Right lobe of liver (tissue), 6 donors: ENCODE measurements around the gene CDKAL1. TPM values are rescaled to one million over a fixed set of nuclear protein-coding genes. Genes with fewer than 3 reads are reported as not detected.
"Not testable (repeated sequence)": the region's sequence is repeated elsewhere in the genome, so short reads cannot be mapped to it uniquely, and the experiment has no call there.

Source experiments
- ATAC-seq, 4 donors: fragments of 200-7000 bp; cut with Tn5 transposase; one replicate each; pipeline ENCODE4 v1.9.1; 2020; ENCODE audit warnings: mild to moderate bottlenecking in 4 of 4, moderate library complexity in 4 of 4
- DNase-seq, 3 donors: peaks; one replicate each; pipeline ENCODE4 v3.0.0-alpha.2; 2020
- H3K27ac ChIP-seq, 3 donors: fragments of 200-600 bp; one replicate each; pipeline ENCODE4 v1.8.0; 2022
- H3K27me3 ChIP-seq, 2 donors: fragments of 200-600 bp; one replicate each; pipeline ENCODE4 v1.8.0; 2022
- H3K36me3 ChIP-seq, 4 donors: fragments of 200-600 bp; sonication (generic) in 1 of 4; one replicate each; pipeline versions ENCODE4 v1.5.1 to v1.8.0; 2017 to 2022; ENCODE audit warnings: control low read depth in 1 of 4
- H3K4me1 ChIP-seq, 4 donors: fragments of 200-600 bp; sonication (generic) in 1 of 4; one replicate each; pipeline versions ENCODE4 v1.5.1 to v1.8.0; 2017 to 2022; ENCODE audit warnings: control low read depth in 1 of 4
- H3K4me3 ChIP-seq, 3 donors: fragments of 200-600 bp; one replicate each; pipeline ENCODE4 v1.8.0; 2022
- H3K9me3 ChIP-seq, 4 donors: fragments of 200-600 bp; sonication (generic) in 1 of 4; one replicate each; pipeline versions ENCODE4 v1.5.1 to v1.8.0; 2017 to 2022; ENCODE audit warnings: control low read depth in 1 of 4
- CTCF ChIP-seq, 4 donors: fragments of 200-600 bp in 3 of 4; fragments of 450-650 bp in 1 of 4; IDR thresholded peaks; one replicate each; pipeline versions ENCODE4 v1.5.1 to v1.8.0; 2016 to 2022; ENCODE audit warnings: antibody characterized with exemption in 4 of 4, mild to moderate bottlenecking in 2 of 4
- POLR2A ChIP-seq: fragments of 450-650 bp; IDR thresholded peaks from one replicate; pipeline ENCODE4 v1.6.1; 2017; ENCODE audit warnings: antibody characterized with exemption, mild to moderate bottlenecking
- WGBS: methylation state at CpG from one replicate; pipeline ENCODE4 v1.1.6; 2018; ENCODE audit warnings: low coverage, low lambda C conversion rate; ENCODE audit not compliant: insufficient coverage; ENCODE audit errors: missing lambda C conversion rate; 5-methylcytosine and 5-hydroxymethylcytosine counted together
- intact Hi-C, 2 donors: fragments of 100-400 bp; cut with DNase I; formaldehyde crosslinking; loops; one replicate each; pipeline versions ENCODE4 v1.11.2 to v1.14.1; 2022
- total RNA-seq, 6 experiments: library from RNA; depleted of rRNA in 2 of 6; stranded (reverse); fragments of >200 nt in 2 of 6; fragmentation: NEBNext Ultra II Directional in 3 of 6; extraction: Animal tissue kit (Norgen Biotek cat#: 25700) in 3 of 6; gene quantifications; one replicate each; pipeline versions ENCODE4 v1.1.0 to v1.2.4, GENCODE V29; 2016 to 2023
- donor health status: DM: no; HTN: yes; CAD: no.
- donor health status: DM: no; HTN: no; CAD: no.
- donor health status: DM: no; HTN: no; CAD: no.
- donor health status: DM: no; HTN: yes; CAD: no.
- donor health status: DM: no; HTN: yes; CAD: no.

The CDKAL1 gene
- total RNA-seq, 6 experiments from 2014 or later: 4.5 to 7.0 (median 6.2) TPM

GRCh38 chr6:20647585-20647984 lies 113.3 kb downstream of the CDKAL1 start:
- Histone ChIP-seq H3K36me3 (no peaks in the 10 kb centered on the region), H3K27me3 (no peaks in the 10 kb centered on the region), H3K4me1 (no peaks in the 10 kb centered on the region), H3K27ac (no peak overlapping the region), H3K4me3 (no peak overlapping the region), H3K9me3 (no peaks in the 10 kb centered on the region)
- ATAC-seq (no peak), DNase-seq (no peak)
- WGBS: 100% methylated on average over 1 of the region's 1 CpG
- intact Hi-C loops: no loop called here
- TF ChIP-seq POLR2A (no peak), CTCF (IDR thresholded peaks at IDR 0.05) (no peak)

GRCh38 chr6:20649696-20650470 lies 115.6 kb downstream of the CDKAL1 start:
- H3K4me3 ChIP-seq, DNase-seq, H3K27me3 ChIP-seq, ATAC-seq, intact Hi-C loops, H3K9me3 ChIP-seq, H3K36me3 ChIP-seq, H3K4me1 ChIP-seq, H3K27ac ChIP-seq: not testable (repeated sequence)
- 90% methylated on average over 7 of the region's 7 CpGs for WGBS

GRCh38 chr6:20652299-20653084 lies 118.2 kb downstream of the CDKAL1 start:
- intact Hi-C loops: no loop called here
- ATAC-seq (no peak), DNase-seq (no peak)
- no peak for TF ChIP-seq CTCF (IDR thresholded peaks at IDR 0.05)
- no peak for TF ChIP-seq POLR2A
- H3K27ac ChIP-seq: no peak overlapping the region
- no peaks in the 10 kb centered on the region for H3K9me3 ChIP-seq
- H3K27me3 ChIP-seq: no peaks in the 10 kb centered on the region
- H3K4me1 ChIP-seq: no peaks in the 10 kb centered on the region
- WGBS: 66% methylated on average over 8 of the region's 8 CpGs
- H3K4me3 ChIP-seq: no peak overlapping the region
- no peaks in the 10 kb centered on the region for H3K36me3 ChIP-seq

GRCh38 chr6:20653085-20653479 lies 118.8 kb downstream of the CDKAL1 start:
- Histone ChIP-seq H3K27ac (no peak overlapping the region), H3K4me3 (no peak overlapping the region), H3K9me3 (no peaks in the 10 kb centered on the region), H3K27me3 (no peaks in the 10 kb centered on the region), H3K36me3 (no peaks in the 10 kb centered on the region), H3K4me1 (no peaks in the 10 kb centered on the region)
- no peak for DNase-seq
- intact Hi-C loops: no loop called here
- TF ChIP-seq POLR2A (no peak), CTCF (IDR thresholded peaks at IDR 0.05) (no peak)
- WGBS: 95% methylated on average over 4 of the region's 4 CpGs
- no peak for ATAC-seq

GRCh38 chr6:20655317-20655716 lies 121.1 kb downstream of the CDKAL1 start:
- ATAC-seq: no peak
- intact Hi-C loops: no loop called here
- no peak for TF ChIP-seq CTCF (IDR thresholded peaks at IDR 0.05)
- TF ChIP-seq POLR2A: no peak
- Histone ChIP-seq H3K27ac (no peak overlapping the region), H3K27me3 (no peaks in the 10 kb centered on the region), H3K4me3 (no peak overlapping the region), H3K4me1 (no peaks in the 10 kb centered on the region), H3K36me3 (no peaks in the 10 kb centered on the region), H3K9me3 (no peaks in the 10 kb centered on the region)
- WGBS: 71% methylated on average over 1 of the region's 5 CpGs
- no peak for DNase-seq
